ENCODE data around the gene LTC4S.

Gene LTC4S

DNA sequence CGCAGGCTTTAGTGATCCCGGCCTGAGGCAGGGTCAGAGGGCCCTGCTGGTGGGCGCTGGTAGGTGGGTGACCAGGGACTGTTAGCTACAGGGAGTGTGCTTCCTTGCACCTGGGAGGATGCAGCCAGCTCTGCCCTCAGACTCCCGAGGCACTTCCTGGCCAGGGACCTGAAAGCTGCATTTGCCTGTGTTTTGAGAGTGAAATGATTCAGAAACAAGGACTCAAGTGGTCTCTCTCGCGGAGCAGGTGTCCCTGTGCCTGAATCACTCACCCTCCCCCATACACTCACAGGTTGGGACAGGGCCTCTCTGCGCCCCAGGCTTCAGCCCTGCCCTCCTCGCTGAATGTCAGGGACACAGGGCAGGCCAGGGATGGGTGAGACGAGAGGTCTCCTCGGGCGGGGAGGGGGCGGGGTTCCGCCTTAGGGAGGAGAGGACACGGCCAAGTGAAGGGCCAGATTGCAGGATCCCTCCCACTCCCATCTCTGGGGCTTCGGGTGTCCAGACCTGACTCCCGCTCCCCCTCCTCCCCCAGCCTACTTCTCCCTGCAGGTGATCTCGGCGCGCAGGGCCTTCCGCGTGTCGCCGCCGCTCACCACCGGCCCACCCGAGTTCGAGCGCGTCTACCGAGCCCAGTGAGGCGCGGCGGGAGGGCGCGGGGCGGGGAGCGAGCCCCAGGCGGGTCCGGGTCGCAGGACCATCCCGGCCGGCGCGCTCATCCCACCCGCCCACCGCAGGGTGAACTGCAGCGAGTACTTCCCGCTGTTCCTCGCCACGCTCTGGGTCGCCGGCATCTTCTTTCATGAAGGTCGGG is 1.5 kb downstream of the LTC4S start:
- peak overlapping the region; percentile 29 for H3K4me3 ChIP-seq (ENCODE audit: control insufficient read depth, low read depth, low read length)
- DNase-seq (ENCODE audit: low read depth) = no peak
- no peak for TF ChIP-seq CTCF (conservative IDR thresholded peaks at IDR 0.05; ENCODE audit: control insufficient read depth, insufficient read depth, low read depth, low read length)

DNA sequence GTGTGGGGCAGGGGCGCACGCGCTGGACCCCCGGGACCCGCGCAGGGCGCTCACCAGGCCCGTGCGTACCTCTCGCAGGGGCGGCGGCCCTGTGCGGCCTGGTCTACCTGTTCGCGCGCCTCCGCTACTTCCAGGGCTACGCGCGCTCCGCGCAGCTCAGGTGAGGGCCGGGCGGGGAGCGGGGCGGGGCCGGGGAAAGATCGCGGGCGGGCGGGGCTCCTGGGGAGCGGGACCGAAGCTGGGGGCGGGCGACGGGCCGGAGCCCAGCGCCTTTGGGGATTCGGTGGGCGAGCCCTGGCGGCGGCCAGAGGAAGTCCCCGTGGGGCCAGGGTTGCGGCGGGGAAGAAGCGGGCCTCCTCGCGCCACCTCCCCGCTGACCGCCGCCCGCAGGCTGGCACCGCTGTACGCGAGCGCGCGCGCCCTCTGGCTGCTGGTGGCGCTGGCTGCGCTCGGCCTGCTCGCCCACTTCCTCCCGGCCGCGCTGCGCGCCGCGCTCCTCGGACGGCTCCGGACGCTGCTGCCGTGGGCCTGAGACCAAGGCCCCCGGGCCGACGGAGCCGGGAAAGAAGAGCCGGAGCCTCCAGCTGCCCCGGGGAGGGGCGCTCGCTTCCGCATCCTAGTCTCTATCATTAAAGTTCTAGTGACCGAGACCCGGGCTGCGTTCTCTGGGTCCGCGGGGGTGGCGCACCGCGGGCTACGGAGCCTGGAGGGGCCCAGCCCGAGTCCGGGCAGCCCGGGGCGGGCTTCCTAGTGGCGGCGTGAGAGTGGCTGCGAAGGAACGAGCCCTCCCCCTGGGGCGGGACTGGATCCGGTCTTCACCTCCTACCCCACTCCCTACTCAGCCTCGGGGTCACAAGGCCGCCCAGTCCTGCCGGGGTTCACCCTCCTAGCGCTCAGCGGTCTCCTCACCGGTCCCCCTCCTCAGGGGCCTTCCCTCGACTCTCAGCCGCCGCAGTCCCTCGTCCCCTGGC is 2.4 kb downstream of the LTC4S start:
- peak; percentile 74 for DNase-seq (ENCODE audit: low read depth)
- no peak for TF ChIP-seq CTCF (conservative IDR thresholded peaks at IDR 0.05; ENCODE audit: control insufficient read depth, insufficient read depth, low read depth, low read length)
- peak overlapping the region; percentile 41 for H3K4me3 ChIP-seq (ENCODE audit: control insufficient read depth, low read depth, low read length)

GRCh38 chr5:179796877-179797608 is 3.3 kb downstream of the LTC4S start:
- no peak overlapping the region for H3K4me3 ChIP-seq (ENCODE audit: control insufficient read depth, low read depth, low read length)
- DNase-seq (ENCODE audit: low read depth) = no peak
- no peak for TF ChIP-seq CTCF (conservative IDR thresholded peaks at IDR 0.05; ENCODE audit: control insufficient read depth, insufficient read depth, low read depth, low read length)

DNA sequence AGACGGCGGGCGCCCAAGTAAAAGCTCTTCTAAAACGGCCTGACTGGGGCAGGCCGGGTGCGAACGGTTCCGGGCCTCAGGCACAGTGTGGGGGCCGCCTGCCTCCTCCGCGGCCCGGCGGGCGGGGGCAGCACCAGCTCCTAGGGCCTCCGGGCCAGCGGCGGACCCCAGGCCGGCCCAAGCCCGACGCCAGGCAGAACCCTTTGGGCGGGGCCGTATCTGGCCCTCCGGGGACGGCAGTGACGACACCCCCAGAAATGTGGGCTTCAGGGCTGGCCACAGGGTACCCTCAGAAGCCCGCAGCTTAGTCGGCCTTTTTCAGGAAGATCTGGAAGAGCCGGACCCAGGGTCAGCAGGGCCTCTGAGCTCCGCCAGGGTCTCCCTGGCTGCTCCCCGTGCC is 4.0 kb downstream of the LTC4S start:
- no peak for DNase-seq (ENCODE audit: low read depth)
- no peak overlapping the region for H3K4me3 ChIP-seq (ENCODE audit: control insufficient read depth, low read depth, low read length)

DNA sequence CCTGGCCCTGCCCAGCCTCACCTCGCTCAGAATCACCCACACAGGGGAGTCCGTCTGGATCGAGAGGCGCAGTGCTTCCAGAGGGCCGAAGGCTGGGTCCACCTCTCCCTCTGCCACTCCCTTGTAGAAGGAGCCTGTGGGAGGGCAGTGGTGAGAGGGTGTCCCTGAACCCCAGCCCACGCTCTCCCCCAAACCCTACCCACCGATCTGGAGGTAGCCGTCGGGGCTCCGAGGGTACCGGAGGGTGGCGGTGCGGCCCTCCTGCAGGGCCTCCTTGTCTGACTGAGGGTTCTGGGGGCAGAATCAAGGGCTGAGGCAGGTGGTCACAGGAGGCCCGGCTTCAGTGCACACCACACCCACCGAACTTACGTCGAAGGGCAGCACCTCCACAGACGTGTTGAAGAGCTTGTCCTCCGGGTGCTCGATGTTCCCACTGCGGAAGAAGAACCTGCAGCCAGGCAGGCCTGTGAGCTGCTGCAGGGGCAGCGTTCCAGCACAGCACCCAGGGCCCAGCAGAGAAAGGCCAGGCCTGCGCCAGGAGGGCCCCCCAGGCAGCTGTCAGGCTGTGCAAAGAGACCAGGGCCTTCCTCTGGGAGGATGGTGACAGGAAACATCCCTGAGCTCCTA is 4.5 kb downstream of the LTC4S start:
- no peak for TF ChIP-seq CTCF (conservative IDR thresholded peaks at IDR 0.05; ENCODE audit: control insufficient read depth, insufficient read depth, low read depth, low read length)
- H3K4me3 ChIP-seq (ENCODE audit: control insufficient read depth, low read depth, low read length) = no peak overlapping the region
- no peak for DNase-seq (ENCODE audit: low read depth)

More for the DNA sequence above, 4.0 kb downstream of the LTC4S start:
- no peak for TF ChIP-seq CTCF (conservative IDR thresholded peaks at IDR 0.05; ENCODE audit: control insufficient read depth, insufficient read depth, low read depth, low read length)
